Right cardiac atrium (tissue), 5 donors: ENCODE data around the gene CCNB1IP1. TPM values are rescaled to one million over a fixed set of nuclear protein-coding genes. Genes with fewer than 3 reads are reported as not detected.
"Not testable (repeated sequence)": the region's sequence is repeated elsewhere in the genome, so short reads cannot be mapped to it uniquely, and the experiment has no call there.

ENCODE experiments used
- ATAC-seq, 2 donors: fragments of 200-7000 bp; cut with Tn5 transposase; one replicate each; pipeline versions ENCODE4 v1.8.0 to v1.9.1; 2020; ENCODE audit warnings: moderate library complexity in 2 of 2, mild to moderate bottlenecking in 1 of 2
- DNase-seq, 3 donors: peaks; one replicate each; pipeline ENCODE4 v3.0.0-alpha.2; 2020
- H3K27ac ChIP-seq: one replicate; pipeline ENCODE4 v1.5.1; 2013; ENCODE audit warnings: mild to moderate bottlenecking, low read length, control low read depth, moderate library complexity
- H3K27me3 ChIP-seq: one replicate; pipeline ENCODE4 v1.6.1; 2013; ENCODE audit not compliant: control insufficient read depth, insufficient read depth
- H3K4me1 ChIP-seq: one replicate; pipeline ENCODE4 v1.6.1; 2013; ENCODE audit warnings: low read length; ENCODE audit not compliant: control insufficient read depth, insufficient read depth
- H3K4me3 ChIP-seq: one replicate; pipeline ENCODE4 v1.5.1; 2013; ENCODE audit warnings: low read length, control low read depth
- H3K9me3 ChIP-seq: one replicate; pipeline ENCODE4 v1.6.1; 2013; ENCODE audit warnings: low read length; ENCODE audit not compliant: control insufficient read depth
- WGBS: extraction: QIAGEN DNeasy Blood & Tissue Kit; methylation state at CpG from one replicate; pipeline ENCODE4 v1.1.7; 2013; 5-methylcytosine and 5-hydroxymethylcytosine counted together
- intact Hi-C, 4 donors: fragments of 100-400 bp; cut with DNase I; formaldehyde crosslinking; loops; one replicate each; pipeline versions ENCODE4 v1.11.0 to v1.14.0; 2022 to 2023
- polyA plus RNA-seq: library from polyadenylated mRNA; stranded (reverse); fragments of 200-250 nt; gene quantifications from one replicate; pipeline ENCODE4 v1.2.3, GENCODE V29; 2013
- total RNA-seq, 4 donors: library from RNA; stranded (reverse); fragmentation: NEBNext Ultra II Directional; extraction: Animal tissue kit (Norgen Biotek cat#: 25700); gene quantifications; one replicate each; pipeline ENCODE4 v1.2.1, GENCODE V29; 2021
- donor health status: healthy with polysubstance abuse.
- donor health status: DM: no; HTN: yes; CAD: no.
- donor health status: DM: no; HTN: no; CAD: no.
- donor health status: DM: no; HTN: yes; CAD: no; lungs with severe emphysema.
- donor health status: DM: yes; HTN: yes; CAD: no.

Gene CCNB1IP1
- total and polyA plus RNA-seq, 5 donors = 41.0 to 72.1 (median 50.4) TPM

- H3K9me3 ChIP-seq, ATAC-seq, DNase-seq, intact Hi-C loops, H3K4me3 ChIP-seq, H3K4me1 ChIP-seq, H3K27ac ChIP-seq, H3K27me3 ChIP-seq: not testable (repeated sequence)
- 57% methylated on average over 3 of the region's 3 CpGs for WGBS
Measured at GRCh38 chr14:20358474-20358873, 25.4 kb upstream of the CCNB1IP1 start.

- WGBS = 89% methylated on average over 3 of the region's 3 CpGs
- intact Hi-C loops = no loop called here
- no peak for DNase-seq
Measured at GRCh38 chr14:20356422-20356821, 23.3 kb upstream of the CCNB1IP1 start.

GRCh38 chr14:20350860-20351259 is 17.8 kb upstream of the CCNB1IP1 start:
- intact Hi-C loops = no loop called here
- Histone ChIP-seq H3K4me1 (no peaks in the 10 kb centered on the region), H3K27me3 (no peaks in the 10 kb centered on the region), H3K4me3 (no peak overlapping the region), H3K9me3 (no peaks in the 10 kb centered on the region), H3K27ac (no peak overlapping the region)
- ATAC-seq (no peak), DNase-seq (no peak)

More at GRCh38 chr14:20356422-20356821, 23.3 kb upstream of the CCNB1IP1 start:
- H3K27ac ChIP-seq = no peak overlapping the region
- no peaks in the 10 kb centered on the region for H3K4me1 ChIP-seq
- no peak for ATAC-seq
- no peaks in the 10 kb centered on the region for H3K9me3 ChIP-seq
- no peak overlapping the region for H3K4me3 ChIP-seq
- no peaks in the 10 kb centered on the region for H3K27me3 ChIP-seq

GRCh38 chr14:20350282-20350681 is 17.2 kb upstream of the CCNB1IP1 start:
- WGBS = 90% methylated on average over 2 of the region's 2 CpGs
- Histone ChIP-seq H3K4me1 (no peaks in the 10 kb centered on the region), H3K4me3 (no peak overlapping the region), H3K9me3 (no peaks in the 10 kb centered on the region), H3K27me3 (no peaks in the 10 kb centered on the region), H3K27ac (no peak overlapping the region)
- intact Hi-C loops = no loop called here
- no peak for DNase-seq
- no peak for ATAC-seq

- H3K27ac ChIP-seq = no peak overlapping the region
- ATAC-seq = no peak
- H3K9me3 ChIP-seq = no peaks in the 10 kb centered on the region
- no peak for DNase-seq
- intact Hi-C loops = loop anchor here in 1 of 4 donors (10.0 kb wide), 2 partner anchors 107 to 257 kb away; partner anchors contain the start of genes APEX1 and OSGEP
- no peak overlapping the region for H3K4me3 ChIP-seq
- no peaks in the 10 kb centered on the region for H3K27me3 ChIP-seq
- WGBS = 93% methylated on average over 3 of the region's 3 CpGs
- no peaks in the 10 kb centered on the region for H3K4me1 ChIP-seq
Measured at GRCh38 chr14:20347747-20348146, 14.7 kb upstream of the CCNB1IP1 start.

GRCh38 chr14:20346713-20347112 is 13.6 kb upstream of the CCNB1IP1 start:
- intact Hi-C loops = loop anchor here in 1 of 4 donors (10.0 kb wide), 2 partner anchors 108 to 258 kb away; partner anchors contain the start of genes APEX1 and OSGEP

GRCh38 chr14:20345366-20345765 is 12.3 kb upstream of the CCNB1IP1 start:
- 95% methylated on average over 1 of the region's 1 CpG for WGBS

More at GRCh38 chr14:20346713-20347112, 13.6 kb upstream of the CCNB1IP1 start:
- Histone ChIP-seq H3K27ac (no peak overlapping the region), H3K4me3 (no peak overlapping the region), H3K4me1 (no peaks in the 10 kb centered on the region), H3K27me3 (no peaks in the 10 kb centered on the region), H3K9me3 (no peaks in the 10 kb centered on the region)
- DNase-seq (no peak), ATAC-seq (no peak)
- WGBS = 100% methylated on average over 1 of the region's 1 CpG

GRCh38 chr14:20343862-20344220 is 10.8 kb upstream of the CCNB1IP1 start:
- H3K9me3 ChIP-seq = no peaks in the 10 kb centered on the region
- DNase-seq (no peak), ATAC-seq (no peak)
- intact Hi-C loops = loop anchor here in 2 of 4 donors (5.0 to 10.0 kb wide), 4 partner anchors 111 to 338 kb away; partner anchors contain the start of genes RNASE4 (in 2 of the 2), APEX1 (in 1 of the 2) and OSGEP (in 1 of the 2)
- under 1% methylated on average over 3 of the region's 3 CpGs for WGBS
- H3K27ac ChIP-seq = peak overlapping the region; percentile 56
- peak overlapping the region; percentile 48 for H3K4me3 ChIP-seq
- H3K4me1 ChIP-seq = no peaks in the 10 kb centered on the region
- no peaks in the 10 kb centered on the region for H3K27me3 ChIP-seq

More at GRCh38 chr14:20345366-20345765, 12.3 kb upstream of the CCNB1IP1 start:
- Histone ChIP-seq H3K9me3 (no peaks in the 10 kb centered on the region), H3K4me1 (no peaks in the 10 kb centered on the region), H3K27ac (no peak overlapping the region), H3K4me3 (no peak overlapping the region), H3K27me3 (no peaks in the 10 kb centered on the region)
- intact Hi-C loops = loop anchor here in 1 of 4 donors (10.0 kb wide), 2 partner anchors 109 to 259 kb away; partner anchors contain the start of genes APEX1 and OSGEP
- ATAC-seq (no peak), DNase-seq (no peak)

- intact Hi-C loops = loop anchor here in 2 of 4 donors (5.0 to 10.0 kb wide), 4 partner anchors 112 to 339 kb away; partner anchors contain the start of genes RNASE4 (in 2 of the 2), APEX1 (in 1 of the 2) and OSGEP (in 1 of the 2)
- ATAC-seq = peak; percentile 99
Measured at GRCh38 chr14:20343092-20343861, 10.2 kb upstream of the CCNB1IP1 start, which contains the start of gene PARP2. PARP2 (plus strand) TSS chr14:20343635; CDS start chr14:20343642, 7 bp downstream.

GRCh38 chr14:20341646-20342045 is 8.6 kb upstream of the CCNB1IP1 start:
- DNase-seq (no peak), ATAC-seq (no peak)
- intact Hi-C loops = loop anchor here in 2 of 4 donors (5.0 to 10.0 kb wide), 4 partner anchors 113 to 341 kb away; partner anchors contain the start of genes RNASE4 (in 2 of the 2), APEX1 (in 1 of the 2) and OSGEP (in 1 of the 2)
- Histone ChIP-seq H3K4me1 (no peaks in the 10 kb centered on the region), H3K4me3 (no peak overlapping the region), H3K27ac (no peak overlapping the region), H3K9me3 (no peaks in the 10 kb centered on the region), H3K27me3 (no peaks in the 10 kb centered on the region)
- 69% methylated on average over 2 of the region's 2 CpGs for WGBS

More at GRCh38 chr14:20343092-20343861, 10.2 kb upstream of the CCNB1IP1 start, which contains the start of gene PARP2:
- Histone ChIP-seq H3K9me3 (no peaks in the 10 kb centered on the region), H3K27ac (peak within 1 kb of the TSS; percentile 79), H3K4me1 (no peaks in the 10 kb centered on the region), H3K4me3 (peak within 1 kb of the TSS; percentile 99), H3K27me3 (no peaks in the 10 kb centered on the region)
- under 1% methylated on average over 50 of the region's 50 CpGs for WGBS
- DNase-seq = peak; percentile 98 to 99 (median 99)

- H3K4me3 ChIP-seq, H3K9me3 ChIP-seq, ATAC-seq, H3K4me1 ChIP-seq, DNase-seq, H3K27me3 ChIP-seq, H3K27ac ChIP-seq: not testable (repeated sequence)
- intact Hi-C loops = loop anchor here in 2 of 4 donors (5.0 to 10.0 kb wide), 4 partner anchors 114 to 341 kb away; partner anchors contain the start of genes RNASE4 (in 2 of the 2), APEX1 (in 1 of the 2) and OSGEP (in 1 of the 2)
- 96% methylated on average over 4 of the region's 4 CpGs for WGBS
Measured at GRCh38 chr14:20341032-20341431, 8.0 kb upstream of the CCNB1IP1 start.
